ENCODE measurements around the gene LRRC28. TPM values are rescaled to one million over a fixed set of nuclear protein-coding genes. Genes with fewer than 3 reads are reported as not detected.

The LRRC28 gene
- total and polyA plus RNA-seq, 10 of the 15 experiments (the other 5 are each of a cell fraction or from before 2014, with no cell fraction given): 21.3 to 54.9 (median 27.7) TPM

- in situ Hi-C loops (cut with MboI) (no loop called here), intact Hi-C loops (cut with micrococcal nuclease; ENCODE audit: unreplicated experiment) (loop anchor here (10.0 kb wide), 1 partner anchor 357 kb away; no protein-coding TSS in a partner anchor)
- no peak overlapping the region for H3K4me3 ChIP-seq
- H3K79me2 ChIP-seq (ENCODE audit: control insufficient read depth, insufficient read depth, low read length): no peaks in the 10 kb centered on the region
- CTCF ChIA-PET: interaction anchor here (1.1 to 2.0 kb wide), 3 partner anchors 14 to 357 kb away, joined by 3 to 8 read pairs (median 6); no protein-coding TSS in a partner anchor
- no peaks in the 10 kb centered on the region for H4K20me1 ChIP-seq (ENCODE audit: control insufficient read depth, insufficient read depth)
- no peaks in the 10 kb centered on the region for H3K27me3 ChIP-seq (replicated peaks in 1 of 2; ENCODE audit: control insufficient read depth in 2 of 2, insufficient read depth in 2 of 2, low read length in 1 of 2)
- FAIRE-seq (no peak), ATAC-seq (no peak), DNase-seq (ENCODE audit: low read depth, low spot score) (no peak)
- TF ChIP-seq CREM (IDR thresholded peaks at IDR 0.05; ENCODE audit: low read depth): no peak
- no peak for TF ChIP-seq HCFC1 (IDR thresholded peaks at IDR 0.05; ENCODE audit: low read length)
- no peak for TF ChIP-seq KAT2A (conservative IDR thresholded peaks at IDR 0.05; ENCODE audit: control insufficient read depth, low read depth, low read length)
- TF ChIP-seq EZH2 (IDR thresholded peaks at IDR 0.05; ENCODE audit: borderline replicate concordance, control insufficient read depth, low read depth, low read length): no peak
- TF ChIP-seq ZNF217 (IDR thresholded peaks at IDR 0.05): no peak
- no peak for TF ChIP-seq BACH1 (IDR thresholded peaks at IDR 0.05; ENCODE audit: borderline replicate concordance)
- no peak for TF ChIP-seq CHD1 (IDR thresholded peaks at IDR 0.05; ENCODE audit: low read depth, low read length)
- no peak for TF ChIP-seq BRCA1 (IDR thresholded peaks at IDR 0.05; ENCODE audit: low read depth, low read length)
- TF ChIP-seq HDGF (IDR thresholded peaks at IDR 0.05): no peak
- no peak for TF ChIP-seq STAT3 (IDR thresholded peaks at IDR 0.05; ENCODE audit: low read depth, low read length)
- TF ChIP-seq JUNB (IDR thresholded peaks at IDR 0.05): no peak
- TF ChIP-seq TCF7 (IDR thresholded peaks at IDR 0.05; ENCODE audit: borderline replicate concordance): no peak
- TF ChIP-seq, protein P1, sequence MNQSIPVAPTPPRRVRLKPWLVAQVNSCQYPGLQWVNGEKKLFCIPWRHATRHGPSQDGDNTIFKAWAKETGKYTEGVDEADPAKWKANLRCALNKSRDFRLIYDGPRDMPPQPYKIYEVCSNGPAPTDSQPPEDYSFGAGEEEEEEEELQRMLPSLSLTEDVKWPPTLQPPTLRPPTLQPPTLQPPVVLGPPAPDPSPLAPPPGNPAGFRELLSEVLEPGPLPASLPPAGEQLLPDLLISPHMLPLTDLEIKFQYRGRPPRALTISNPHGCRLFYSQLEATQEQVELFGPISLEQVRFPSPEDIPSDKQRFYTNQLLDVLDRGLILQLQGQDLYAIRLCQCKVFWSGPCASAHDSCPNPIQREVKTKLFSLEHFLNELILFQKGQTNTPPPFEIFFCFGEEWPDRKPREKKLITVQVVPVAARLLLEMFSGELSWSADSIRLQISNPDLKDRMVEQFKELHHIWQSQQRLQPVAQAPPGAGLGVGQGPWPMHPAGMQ (IDR thresholded peaks at IDR 0.05; ENCODE audit: borderline replicate concordance): no peak
- TF ChIP-seq TCF12 (IDR thresholded peaks at IDR 0.05; ENCODE audit: low read depth, low read length): no peak
- no peak for TF ChIP-seq YY1 (IDR thresholded peaks at IDR 0.05; ENCODE audit: low read depth, low read length)
- TF ChIP-seq CREB1 (IDR thresholded peaks at IDR 0.05; ENCODE audit: low read depth): no peak
- TF ChIP-seq DPF2 (IDR thresholded peaks at IDR 0.05): no peak
- TF ChIP-seq, protein P2, sequence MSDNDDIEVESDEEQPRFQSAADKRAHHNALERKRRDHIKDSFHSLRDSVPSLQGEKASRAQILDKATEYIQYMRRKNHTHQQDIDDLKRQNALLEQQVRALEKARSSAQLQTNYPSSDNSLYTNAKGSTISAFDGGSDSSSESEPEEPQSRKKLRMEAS (IDR thresholded peaks at IDR 0.05; ENCODE audit: low read depth, low read length): no peak
- no peak for TF ChIP-seq HDAC6 (IDR thresholded peaks at IDR 0.05; ENCODE audit: unreplicated experiment)
- no peak overlapping the region for H3K27ac ChIP-seq (ENCODE audit: control insufficient read depth, insufficient read depth)
- WGBS (ENCODE audit: insufficient coverage, insufficient replicate concordance, low lambda C conversion rate, missing lambda C conversion rate): 90% methylated on average over 1 of the region's 1 CpG
- H3K36me3 ChIP-seq (ENCODE audit: control insufficient read depth in 2 of 2, insufficient read depth in 2 of 2, low read length in 1 of 2): no peaks in the 10 kb centered on the region
- BruUV-seq (replicated peaks): no TSS peak
- POLR2A ChIA-PET: no interaction called here
- H3K4me2 ChIP-seq (ENCODE audit: control insufficient read depth, insufficient read depth): no peak overlapping the region
- no peaks in the 10 kb centered on the region for H3K9me3 ChIP-seq (replicated peaks; ENCODE audit: control insufficient read depth, insufficient read depth, low read length)
- SMC1A ChIA-PET (ENCODE audit: uncharacterized antibody, unreplicated experiment): interaction anchor here (1.0 to 4.9 kb wide), 4 partner anchors 14 to 357 kb away, joined by 3 to 42 read pairs (median 12); no protein-coding TSS in a partner anchor
- no peak overlapping the region for H3K9ac ChIP-seq (ENCODE audit: control insufficient read depth, insufficient read depth, low read length)
- H3K4me1 ChIP-seq (ENCODE audit: control insufficient read depth, insufficient read depth, low read length): peaks cover 16% of the 10 kb centered on the region
- RAD21 ChIA-PET (ENCODE audit: unreplicated experiment): no interaction called here
- H2AFZ ChIP-seq (ENCODE audit: control insufficient read depth, low read depth, low read length): no peak overlapping the region
Observed at GRCh38 chr15:99347574-99347973, 96.3 kb downstream of the LRRC28 start.
